HEK293 (cell line): ENCODE measurements around the gene CALM3.
"Not testable (repeated sequence)": the region's sequence is repeated elsewhere in the genome, so short reads cannot be mapped to it uniquely, and the experiment has no call there.

Experiments used
- CTCF ChIA-PET: fragments of 350-600 bp; formaldehyde crosslinking; extraction: SDS; loops from one replicate; lab custom pipeline; 2021; ENCODE audit warnings: antibody characterized with exemption; lab: Yijun Ruan, JAX
- POLR2A ChIA-PET: fragments of 300-600 bp; formaldehyde crosslinking; extraction: SDS; loops from one replicate; lab custom pipeline; 2020; ENCODE audit warnings: antibody characterized with exemption, inconsistent platforms; lab: Yijun Ruan, JAX
- H3K27ac ChIP-seq: fragments of 200-500 bp; sonication (Bioruptor generic); 2 replicates; pipeline ENCODE4 v1.5.1; 2014; ENCODE audit warnings: low read depth, low read length, control low read depth, inconsistent platforms; ENCODE audit errors: extremely low read depth
- H3K36me3 ChIP-seq, 2 experiments: fragments of 200-500 bp in 1 of 2; sonication (Bioruptor generic) in 1 of 2; 1 replicate in 1 of 2; 2 replicates in 1 of 2; pipeline ENCODE4 v1.5.1; 2014 to 2017; ENCODE audit warnings: inconsistent platforms in 2 of 2, low read length in 2 of 2; ENCODE audit not compliant: control insufficient read depth in 2 of 2, insufficient read depth in 1 of 2
- H3K4me1 ChIP-seq: fragments of 200-500 bp; sonication (Bioruptor generic); 2 replicates; pipeline ENCODE4 v1.5.1; 2014; ENCODE audit warnings: mild to moderate bottlenecking, low read length, inconsistent platforms; ENCODE audit not compliant: control insufficient read depth, insufficient read depth
- H3K4me3 ChIP-seq: 2 replicates; pipeline ENCODE4 v1.5.1; 2011; ENCODE audit warnings: low read depth, mild to moderate bottlenecking, control low read depth, low read length, moderate library complexity
- H3K9me3 ChIP-seq: fragments of 200-500 bp; sonication (Bioruptor generic); 2 replicates; pipeline ENCODE4 v1.5.1; 2014; ENCODE audit warnings: low read depth, low read length, inconsistent platforms; ENCODE audit not compliant: control insufficient read depth, insufficient read depth
- PRDM1 ChIP-seq: fragments of 450-650 bp; formaldehyde crosslinking; IDR thresholded peaks from 2 replicates; pipeline ENCODE4; 2016; ENCODE audit warnings: missing biosample characterization, missing genetic modification characterization
- RBAK ChIP-seq: fragments of 450-650 bp; formaldehyde crosslinking; IDR thresholded peaks from 2 replicates; pipeline ENCODE4 v1.5.1; 2016; ENCODE audit warnings: missing biosample characterization, missing genetic modification characterization
- ZBTB11 ChIP-seq: fragments of 450-650 bp; formaldehyde crosslinking; conservative IDR thresholded peaks from 2 replicates; pipeline ENCODE4 v1.5.1; 2016; ENCODE audit warnings: low read depth, missing biosample characterization, missing genetic modification characterization
- ZBTB8A ChIP-seq: fragments of 450-650 bp; formaldehyde crosslinking; IDR thresholded peaks from 2 replicates; pipeline ENCODE4 v1.5.1; 2016; ENCODE audit warnings: missing biosample characterization, missing genetic modification characterization
- ZNF140 ChIP-seq: fragments of 450-650 bp; formaldehyde crosslinking; IDR thresholded peaks from 2 replicates; pipeline ENCODE4 v1.5.1; 2016; ENCODE audit warnings: missing biosample characterization, missing genetic modification characterization
- ZNF184 ChIP-seq: fragments of 450-650 bp; IDR thresholded peaks from 2 replicates; pipeline ENCODE4 v1.5.1; 2018; ENCODE audit warnings: missing biosample characterization, mild to moderate bottlenecking, missing genetic modification characterization
- ZNF394 ChIP-seq: fragments of 450-650 bp; formaldehyde crosslinking; IDR thresholded peaks from 2 replicates; pipeline ENCODE4 v1.5.1; 2016; ENCODE audit warnings: missing biosample characterization, missing genetic modification characterization, mild to moderate bottlenecking, moderate library complexity, borderline replicate concordance
- ZNF426 ChIP-seq: fragments of 450-650 bp; formaldehyde crosslinking; IDR thresholded peaks from 2 replicates; pipeline ENCODE4 v1.5.1; 2017; ENCODE audit warnings: missing biosample characterization, missing genetic modification characterization, mild to moderate bottlenecking, inconsistent platforms, moderate library complexity
- ZNF518A ChIP-seq: fragments of 450-650 bp; formaldehyde crosslinking; conservative IDR thresholded peaks from 2 replicates; pipeline ENCODE4 v1.5.1; 2016; ENCODE audit warnings: low read depth, missing biosample characterization, missing genetic modification characterization
- ZNF555 ChIP-seq: fragments of 450-650 bp; formaldehyde crosslinking; conservative IDR thresholded peaks from 2 replicates; pipeline ENCODE4 v1.5.1; 2017; ENCODE audit warnings: missing biosample characterization, mild to moderate bottlenecking, missing genetic modification characterization, inconsistent platforms
- ZNF558 ChIP-seq: fragments of 450-650 bp; formaldehyde crosslinking; IDR thresholded peaks from 2 replicates; pipeline ENCODE4 v1.5.1; 2016; ENCODE audit warnings: missing biosample characterization, missing genetic modification characterization
- ZNF623 ChIP-seq: fragments of 450-650 bp; formaldehyde crosslinking; IDR thresholded peaks from 2 replicates; pipeline ENCODE4 v1.5.1; 2016; ENCODE audit warnings: missing biosample characterization, missing genetic modification characterization
- ZNF792 ChIP-seq: fragments of 450-650 bp; formaldehyde crosslinking; IDR thresholded peaks from 2 replicates; pipeline ENCODE4 v1.5.1; 2016; ENCODE audit warnings: missing biosample characterization, missing genetic modification characterization
- ZXDB ChIP-seq: fragments of 450-650 bp; formaldehyde crosslinking; IDR thresholded peaks from 2 replicates; pipeline ENCODE4 v1.5.1; 2016; ENCODE audit warnings: missing biosample characterization, missing genetic modification characterization

Gene CALM3

DNA sequence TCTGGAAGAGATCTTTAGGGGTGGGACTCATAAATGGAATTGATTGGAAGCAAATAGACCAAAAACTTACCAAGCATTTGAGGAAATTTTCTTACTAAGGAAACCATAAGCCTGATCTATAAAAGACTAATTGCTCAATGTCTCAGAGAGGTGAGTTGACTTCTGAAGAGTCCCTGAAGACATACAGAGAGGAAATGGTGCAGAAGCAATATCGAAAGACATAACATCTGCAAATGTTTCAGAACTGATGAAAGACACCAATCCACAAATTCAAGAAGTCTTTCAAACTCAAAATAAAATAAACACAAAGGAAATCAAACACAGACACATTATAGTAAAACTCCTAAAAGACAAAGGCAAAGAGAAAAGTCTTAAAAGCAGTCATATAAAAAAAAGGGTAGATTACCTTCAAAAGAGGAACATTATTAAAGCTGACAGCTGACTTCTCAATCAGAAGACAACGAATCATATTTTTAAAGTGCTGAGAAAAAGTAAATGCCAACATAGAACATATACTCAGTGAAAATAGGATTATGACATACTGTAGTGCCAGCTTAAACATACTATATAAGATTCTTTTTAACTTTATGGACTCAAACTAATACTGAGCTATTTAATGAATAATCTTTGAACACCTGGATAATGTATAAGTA lies 45.4 kb upstream of the CALM3 start:
- POLR2A ChIA-PET: interaction anchor here (0.5 to 0.6 kb wide), 2 partner anchors 71 to 926 kb away, joined by 3 to 4 read pairs; no protein-coding TSS in a partner anchor
- no peaks in the 10 kb centered on the region; the same call in 1 of the 2 replicates for H3K9me3 ChIP-seq
- no peaks in the 10 kb centered on the region for H3K4me1 ChIP-seq
- no peak overlapping the region for H3K27ac ChIP-seq
- TF ChIP-seq ZBTB11 (tag by site-specific recombination) (no peak), ZNF184 (no peak), ZNF558 (peak; percentile 99), PRDM1 (tag by site-specific recombination) (no peak), ZNF792 (tag by site-specific recombination) (no peak), RBAK (tag by site-specific recombination) (no peak)
- CTCF ChIA-PET: interaction anchor here (0.9 to 4.7 kb wide), 4 partner anchors 13 to 153 kb away, joined by 4 to 27 read pairs (median 10); no protein-coding TSS in a partner anchor
- no peak overlapping the region for H3K4me3 ChIP-seq
- no peaks in the 10 kb centered on the region for H3K36me3 ChIP-seq

DNA sequence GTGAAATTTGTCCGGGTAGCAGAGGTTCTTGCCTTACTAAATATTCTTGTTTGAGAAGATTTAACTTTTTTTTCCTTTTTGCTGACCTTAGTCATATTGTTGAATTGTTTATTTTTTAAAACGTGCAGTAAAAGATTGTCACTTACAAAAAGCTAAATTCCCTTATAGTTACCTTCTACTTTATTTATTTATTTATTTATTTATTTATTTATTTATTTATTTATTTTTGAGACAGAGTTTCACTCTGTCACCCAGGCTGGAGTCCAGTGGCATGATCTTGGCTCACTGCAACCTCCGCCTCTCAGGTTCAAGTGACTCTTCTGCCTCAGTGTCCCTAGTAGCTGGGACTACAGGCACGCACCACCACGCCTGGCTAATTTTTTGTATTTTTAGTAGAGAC lies 44.7 kb upstream of the CALM3 start:
- H3K4me1 ChIP-seq, H3K27ac ChIP-seq: not testable (repeated sequence)
- peak; percentile 43 for TF ChIP-seq ZNF555 (tag by site-specific recombination)
- TF ChIP-seq ZNF623: peak; percentile 57
- TF ChIP-seq ZNF558: 0 out of 2 replicates have a peak, but pooled peaks have one; percentile 44
- TF ChIP-seq ZBTB8A (tag by site-specific recombination): 0 out of 2 replicates have a peak, but pooled peaks have one; percentile 27
- peak; percentile 67 for TF ChIP-seq ZNF518A (tag by site-specific recombination)
- peak; percentile 46 for TF ChIP-seq ZNF426 (tag by site-specific recombination)
- TF ChIP-seq ZXDB (tag by site-specific recombination): 0 out of 2 replicates have a peak, but pooled peaks have one; percentile 31
- peak; percentile 72; the same call in 1 of the 2 replicates for TF ChIP-seq ZNF394 (tag by site-specific recombination)
- peak; percentile 18; the same call in 1 of the 2 replicates for TF ChIP-seq ZNF140 (tag by site-specific recombination)
- TF ChIP-seq ZBTB11 (tag by site-specific recombination): peak; percentile 47
- TF ChIP-seq, all 188 proteins: peak for 10; not testable (repeated sequence) for 178
- H3K36me3 ChIP-seq, H3K9me3 ChIP-seq, H3K4me3 ChIP-seq: not testable (repeated sequence)
- POLR2A ChIA-PET: interaction anchor here (0.6 kb wide), 1 partner anchor 72 kb away, joined by 3 read pairs; no protein-coding TSS in a partner anchor
- CTCF ChIA-PET: interaction anchor here (0.9 to 4.7 kb wide), 7 partner anchors 11 to 154 kb away, joined by 3 to 27 read pairs (median 6); no protein-coding TSS in a partner anchor
